Body of pancreas (tissue), 4 donors: ENCODE results near the gene C1orf53. TPM values are rescaled to one million over a fixed set of nuclear protein-coding genes. Genes with fewer than 3 reads are reported as not detected.
A peak's percentile ranks its signal among the peaks of the same experiment; 100 is the strongest.

Experiments used
- ATAC-seq: fragments of 150-250 bp; one replicate; pipeline ENCODE4 v1.9.1; 2016
- DNase-seq, 4 donors: peaks; one replicate each; pipeline ENCODE4 v3.0.0-alpha.2; 2019
- H3K27ac ChIP-seq, 4 donors: fragments of 200-600 bp; sonication (generic); 1 replicate in 3 of 4; 2 replicates in 1 of 4; pipeline versions ENCODE4 v1.5.1 to v1.6.1; 2016 to 2019; ENCODE audit warnings: mild to moderate bottlenecking in 1 of 4, mixed read lengths in 1 of 4, moderate library complexity in 1 of 4
- H3K27me3 ChIP-seq, 2 donors: fragments of 200-600 bp; sonication (generic); one replicate each; pipeline ENCODE4 v1.6.0; 2016; ENCODE audit warnings: mild to moderate bottlenecking in 1 of 2
- H3K36me3 ChIP-seq, 2 donors: fragments of 200-600 bp; sonication (generic); replicated peaks in 1 of 2; 2 replicates each; pipeline ENCODE4 v1.5.1; 2016; ENCODE audit warnings: low read depth in 2 of 2; ENCODE audit not compliant: insufficient read depth in 1 of 2
- H3K4me1 ChIP-seq: fragments of 200-600 bp; sonication (generic); one replicate; pipeline ENCODE4 v1.6.0; 2016
- H3K4me3 ChIP-seq, 2 donors: fragments of 200-600 bp; sonication (generic); 1 replicate in 1 of 2; 2 replicates in 1 of 2; pipeline ENCODE4 v1.5.1; 2016 to 2019
- H3K9me3 ChIP-seq, 3 donors: fragments of 200-600 bp; sonication (generic); 1 replicate in 2 of 3; 2 replicates in 1 of 3; pipeline ENCODE4 v1.5.1; 2016
- POLR2A ChIP-seq, 3 donors: fragments of 450-650 bp; IDR thresholded peaks; one replicate each; pipeline ENCODE4 v1.6.1; 2016; ENCODE audit warnings: antibody characterized with exemption in 3 of 3, mild to moderate bottlenecking in 2 of 3
- WGBS, 2 donors: methylation state at CpG; one replicate each; pipeline ENCODE4 v1.1.5; 2017; 5-methylcytosine and 5-hydroxymethylcytosine counted together
- intact Hi-C: fragments of 100-400 bp; cut with DNase I; formaldehyde crosslinking; loops from one replicate; pipeline ENCODE4 v1.15.1; 2023
- total RNA-seq, 2 donors: library from RNA; depleted of rRNA; stranded (reverse); fragments of >200 nt; gene quantifications; one replicate each; pipeline ENCODE4 v1.1.0, GENCODE V29; 2016
- TF ChIP-seq, protein P1 (sequence below), 7 experiments: fragments of 450-650 bp in 4 of 7; fragments of 200-600 bp in 3 of 7; sonication (generic) in 3 of 7; IDR thresholded peaks; one replicate each; pipeline ENCODE4 v1.5.1; 2016 to 2019; ENCODE audit warnings: antibody characterized with exemption in 7 of 7

Gene C1orf53
- total RNA-seq, 2 donors from 2014 or later: 2.1 to 3.6 TPM

DNA sequence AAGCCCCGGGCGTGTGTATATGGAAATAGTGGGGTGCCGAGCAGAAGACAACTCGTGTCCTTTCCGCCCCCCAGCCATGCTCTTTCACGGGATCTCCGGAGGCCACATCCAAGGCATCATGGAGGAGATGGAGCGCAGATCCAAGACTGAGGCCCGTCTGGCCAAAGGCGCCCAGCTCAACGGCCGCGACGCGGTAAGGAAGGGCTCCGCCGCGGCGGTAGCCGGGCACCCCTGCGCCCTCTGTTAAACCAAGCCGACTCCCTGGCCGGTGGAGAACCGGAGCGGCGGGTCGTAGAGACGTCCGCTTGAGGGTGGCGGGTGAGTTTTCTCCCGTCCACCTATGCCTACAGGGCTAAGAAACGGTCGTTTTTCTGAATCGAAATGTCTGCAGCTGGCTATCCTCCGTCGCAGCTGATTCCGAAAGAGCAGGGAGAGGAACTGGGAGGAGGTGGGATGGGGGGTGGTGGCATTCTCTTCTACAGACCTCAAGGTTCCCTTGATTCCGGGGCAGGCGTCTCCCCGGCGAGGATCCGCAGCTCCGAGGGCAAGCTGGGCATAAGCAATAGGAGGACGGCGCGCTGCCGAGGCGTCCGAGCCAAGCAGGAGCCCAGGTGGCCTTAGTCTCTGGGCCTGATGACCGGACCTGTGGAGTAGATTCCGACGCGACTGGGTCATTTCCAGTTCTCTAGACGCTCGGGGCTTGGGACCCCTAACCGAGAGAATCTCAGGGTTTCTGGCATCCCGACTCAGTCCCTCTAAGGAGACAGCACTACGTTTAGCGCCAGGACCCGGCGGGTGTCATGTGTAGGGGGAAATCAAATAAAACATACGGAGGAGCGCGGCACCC is 15.6 kb downstream of the C1orf53 start:
- Histone ChIP-seq H3K36me3 (no peaks in the 10 kb centered on the region), H3K27me3 (peaks cover 0 to 81% of the 10 kb centered on the region in 2 donors), H3K4me1 (peaks cover 60% of the 10 kb centered on the region), H3K9me3 (no peaks in the 10 kb centered on the region), H3K4me3 (peak overlapping the region in 1 of 2 donors; percentile 14), H3K27ac (no peak overlapping the region)
- DNase-seq (peak in 1 of 4 donors; percentile 44), ATAC-seq (peak; percentile 50)
- intact Hi-C loops: no loop called here
- 3% methylated on average over 39 to 64 of the region's 64 CpGs for WGBS, 2 donors
- TF ChIP-seq, protein P1, sequence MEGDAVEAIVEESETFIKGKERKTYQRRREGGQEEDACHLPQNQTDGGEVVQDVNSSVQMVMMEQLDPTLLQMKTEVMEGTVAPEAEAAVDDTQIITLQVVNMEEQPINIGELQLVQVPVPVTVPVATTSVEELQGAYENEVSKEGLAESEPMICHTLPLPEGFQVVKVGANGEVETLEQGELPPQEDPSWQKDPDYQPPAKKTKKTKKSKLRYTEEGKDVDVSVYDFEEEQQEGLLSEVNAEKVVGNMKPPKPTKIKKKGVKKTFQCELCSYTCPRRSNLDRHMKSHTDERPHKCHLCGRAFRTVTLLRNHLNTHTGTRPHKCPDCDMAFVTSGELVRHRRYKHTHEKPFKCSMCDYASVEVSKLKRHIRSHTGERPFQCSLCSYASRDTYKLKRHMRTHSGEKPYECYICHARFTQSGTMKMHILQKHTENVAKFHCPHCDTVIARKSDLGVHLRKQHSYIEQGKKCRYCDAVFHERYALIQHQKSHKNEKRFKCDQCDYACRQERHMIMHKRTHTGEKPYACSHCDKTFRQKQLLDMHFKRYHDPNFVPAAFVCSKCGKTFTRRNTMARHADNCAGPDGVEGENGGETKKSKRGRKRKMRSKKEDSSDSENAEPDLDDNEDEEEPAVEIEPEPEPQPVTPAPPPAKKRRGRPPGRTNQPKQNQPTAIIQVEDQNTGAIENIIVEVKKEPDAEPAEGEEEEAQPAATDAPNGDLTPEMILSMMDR (IDR thresholded peaks at IDR 0.05): no peak
- no peak for TF ChIP-seq POLR2A (IDR thresholded peaks at IDR 0.05)

DNA sequence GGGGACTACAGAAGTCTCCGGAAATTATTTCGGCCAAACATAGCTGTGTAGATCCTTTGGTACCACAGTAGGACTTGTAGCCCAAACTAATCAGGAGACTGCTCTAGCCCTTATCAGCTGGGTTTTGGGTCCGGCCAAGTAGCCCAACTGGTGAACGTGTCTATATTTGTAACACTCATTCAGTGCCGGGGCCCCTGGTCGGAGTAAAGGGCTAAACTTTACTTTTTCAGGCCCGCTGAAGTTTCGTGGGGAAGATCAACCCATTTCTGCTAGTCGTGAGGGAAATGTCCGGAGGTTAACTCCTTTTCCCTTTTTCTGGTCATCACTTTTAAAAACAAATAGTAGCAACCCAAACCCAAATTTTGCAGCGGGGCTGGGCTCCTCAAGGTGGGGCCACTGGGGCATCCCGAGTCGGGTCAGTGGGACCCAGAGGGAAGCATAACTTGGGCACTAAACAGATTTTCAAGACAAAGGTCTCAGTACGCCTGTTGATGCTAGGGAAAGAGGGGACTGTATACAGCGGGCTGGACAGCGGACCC is 16.4 kb downstream of the C1orf53 start:
- WGBS, 2 donors: 12 to 16% methylated on average over 16 of the region's 16 CpGs
- Histone ChIP-seq H3K27ac (no peak overlapping the region), H3K36me3 (no peaks in the 10 kb centered on the region), H3K4me1 (peaks cover 55% of the 10 kb centered on the region), H3K27me3 (peaks cover 0 to 72% of the 10 kb centered on the region in 2 donors), H3K9me3 (no peaks in the 10 kb centered on the region), H3K4me3 (no peak overlapping the region)
- ATAC-seq (no peak), DNase-seq (no peak)
- intact Hi-C loops: no loop called here
- TF ChIP-seq POLR2A (IDR thresholded peaks at IDR 0.05): no peak
- TF ChIP-seq, protein P1 (IDR thresholded peaks at IDR 0.05): no peak

DNA sequence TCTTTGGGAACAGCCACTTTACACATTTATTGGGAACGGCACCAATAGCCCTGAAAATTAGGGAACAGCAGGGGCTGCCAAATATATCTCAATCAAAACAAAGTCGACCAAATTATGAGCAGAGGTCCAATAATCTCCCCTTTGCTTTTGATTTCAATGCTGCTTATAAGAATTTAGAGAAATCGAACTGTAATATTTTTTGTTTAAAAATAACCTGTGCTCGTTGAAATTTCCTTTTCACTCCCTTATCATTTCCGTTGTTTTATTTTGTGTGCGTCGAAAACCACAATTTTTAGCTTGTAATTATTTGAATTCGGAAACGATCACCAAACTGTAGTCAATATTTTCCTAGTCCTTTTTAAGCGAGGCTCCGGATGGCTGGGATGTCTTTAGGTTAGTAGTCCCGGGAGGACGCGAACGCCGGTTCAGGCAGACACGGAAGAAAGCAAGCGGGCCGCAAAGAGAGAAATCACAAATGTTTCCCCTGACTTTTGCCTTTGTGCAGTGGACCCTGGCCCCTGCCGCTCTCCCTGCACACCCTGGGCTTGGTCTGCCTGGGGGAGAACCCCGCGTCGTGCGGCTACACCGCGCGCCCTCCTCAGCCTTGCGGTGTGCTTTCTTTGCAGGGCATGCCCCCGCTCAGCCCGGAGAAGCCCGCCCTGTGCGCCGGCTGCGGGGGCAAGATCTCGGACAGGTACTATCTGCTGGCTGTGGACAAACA is 17.1 kb downstream of the C1orf53 start:
- no peak overlapping the region for H3K27ac ChIP-seq
- no peak overlapping the region for H3K4me3 ChIP-seq
- ATAC-seq (no peak), DNase-seq (no peak)
- no peaks in the 10 kb centered on the region for H3K9me3 ChIP-seq
- H3K4me1 ChIP-seq: peaks cover 55% of the 10 kb centered on the region
- TF ChIP-seq, protein P1 (IDR thresholded peaks at IDR 0.05): no peak
- TF ChIP-seq POLR2A (IDR thresholded peaks at IDR 0.05): no peak
- intact Hi-C loops: no loop called here
- WGBS, 2 donors: 11 to 16% methylated on average over 27 to 35 of the region's 35 CpGs
- no peaks in the 10 kb centered on the region for H3K36me3 ChIP-seq
- H3K27me3 ChIP-seq: peaks cover 0 to 66% of the 10 kb centered on the region in 2 donors

DNA sequence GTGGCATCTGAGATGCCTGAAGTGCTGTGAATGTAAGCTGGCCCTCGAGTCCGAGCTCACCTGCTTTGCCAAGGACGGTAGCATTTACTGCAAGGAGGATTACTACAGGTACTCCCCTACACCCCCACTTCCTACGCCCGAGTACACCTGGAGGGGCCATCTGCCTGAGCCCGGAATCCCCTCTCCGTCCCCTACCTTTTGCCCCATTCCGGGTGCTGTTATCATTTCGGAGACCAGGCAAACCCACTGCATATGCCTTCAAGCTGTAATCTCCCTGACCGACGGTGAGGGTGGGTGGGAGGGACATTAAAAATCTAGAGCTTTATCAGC is 17.6 kb downstream of the C1orf53 start:
- ATAC-seq (no peak), DNase-seq (no peak)
- intact Hi-C loops: no loop called here
- TF ChIP-seq, protein P1 (IDR thresholded peaks at IDR 0.05): no peak
- TF ChIP-seq POLR2A (IDR thresholded peaks at IDR 0.05): no peak
- WGBS, 2 donors: 10 to 14% methylated on average over 11 of the region's 11 CpGs
- no peak overlapping the region for H3K4me3 ChIP-seq
- no peaks in the 10 kb centered on the region for H3K9me3 ChIP-seq
- H3K4me1 ChIP-seq: peaks cover 55% of the 10 kb centered on the region
- H3K27me3 ChIP-seq: peaks cover 0 to 64% of the 10 kb centered on the region in 2 donors
- no peaks in the 10 kb centered on the region for H3K36me3 ChIP-seq
- no peak overlapping the region for H3K27ac ChIP-seq
